CD4-positive, alpha-beta T cell (primary cell): ENCODE measurements around the gene IDS. TPM values are rescaled to one million over a fixed set of nuclear protein-coding genes. Genes with fewer than 3 reads are reported as not detected.
"Not testable (repeated sequence)": the region's sequence is repeated elsewhere in the genome, so short reads cannot be mapped to it uniquely, and the experiment has no call there.

Source experiments
- ATAC-seq: fragments of 200-7000 bp; cut with Tn5 transposase; one replicate; pipeline ENCODE4 v1.10.0; 2022; ENCODE audit warnings: mild to moderate bottlenecking; ENCODE audit not compliant: poor library complexity
- CTCF ChIA-PET: fragments of 350-600 bp; sonication (Branson Sonifier 250); formaldehyde crosslinking; loops from one replicate; lab custom pipeline; 2021; ENCODE audit warnings: antibody characterized with exemption, inconsistent platforms; lab: Charles Lee
- POLR2A ChIA-PET: fragments of 350-600 bp; sonication (Branson Sonifier 250); formaldehyde crosslinking; loops from one replicate; lab custom pipeline; 2021; ENCODE audit warnings: antibody characterized with exemption, inconsistent platforms; lab: Charles Lee
- DNase-seq, 14 experiments: peaks; one replicate each; pipeline ENCODE4 v3.0.0-alpha.2; 2013 to 2020; ENCODE audit warnings: mixed read lengths in 2 of 14
- H3K27ac ChIP-seq, 2 donors: one replicate each; pipeline versions ENCODE4 v1.5.1 to v1.7.0; 2013; ENCODE audit warnings: low read length in 2 of 2, low read depth in 1 of 2, mild to moderate bottlenecking in 1 of 2
- H3K27me3 ChIP-seq, 2 experiments: 1 replicate in 1 of 2; 2 replicates in 1 of 2; pipeline versions ENCODE4 v1.6.1 to v1.7.0; 2013; ENCODE audit warnings: low read length in 2 of 2, control low read depth in 1 of 2, mild to moderate bottlenecking in 1 of 2, moderate library complexity in 1 of 2; ENCODE audit not compliant: insufficient read depth in 2 of 2, control insufficient read depth in 1 of 2
- H3K36me3 ChIP-seq: one replicate; pipeline ENCODE4 v1.6.1; 2013; ENCODE audit warnings: low read length, control low read depth; ENCODE audit not compliant: insufficient read depth
- H3K4me1 ChIP-seq: one replicate; pipeline ENCODE4 v1.6.1; 2013; ENCODE audit warnings: low read length, control low read depth; ENCODE audit not compliant: insufficient read depth
- H3K4me3 ChIP-seq: one replicate; pipeline ENCODE4 v1.5.1; 2013; ENCODE audit warnings: mild to moderate bottlenecking, low read length, moderate library complexity
- H3K9me3 ChIP-seq, 2 experiments: 1 replicate in 1 of 2; 2 replicates in 1 of 2; pipeline versions ENCODE4 v1.6.1 to v1.7.0; 2013; ENCODE audit warnings: low read length in 2 of 2, mild to moderate bottlenecking in 2 of 2, control low read depth in 1 of 2, moderate library complexity in 1 of 2; ENCODE audit not compliant: control insufficient read depth in 1 of 2, insufficient read depth in 1 of 2
- H3K27ac Mint-ChIP-seq: one replicate; pipeline ENCODE4 v1.8.0; 2020; ENCODE audit warnings: mixed read lengths
- H3K27me3 Mint-ChIP-seq: one replicate; pipeline ENCODE4 v1.8.0; 2021; ENCODE audit warnings: mixed read lengths
- H3K36me3 Mint-ChIP-seq: one replicate; pipeline ENCODE4 v1.8.0; 2021; ENCODE audit warnings: low read depth, mixed read lengths
- H3K4me1 Mint-ChIP-seq: one replicate; pipeline ENCODE4 v1.8.0; 2021; ENCODE audit warnings: low read depth, mixed read lengths
- H3K4me3 Mint-ChIP-seq: one replicate; pipeline ENCODE4 v1.8.0; 2020; ENCODE audit warnings: mild to moderate bottlenecking, mixed read lengths
- H3K9me3 Mint-ChIP-seq: one replicate; pipeline ENCODE4 v1.8.0; 2020; ENCODE audit warnings: mixed read lengths
- intact Hi-C, 2 experiments: fragments of 100-400 bp; cut with DNase I in 1 of 2; cut with micrococcal nuclease in 1 of 2; formaldehyde crosslinking; loops; one replicate each; pipeline versions ENCODE4 v1.15.1 to v1.9.0; 2023 to 2025; cut with DNase I, micrococcal nuclease
- total RNA-seq, 174 experiments: library from RNA in 2 of 174; stranded (reverse) in 2 of 174; gene quantifications; one replicate each; pipeline ENCODE4 v1.2.3 and lab custom pipeline; 2021 to 2026
- TF ChIP-seq, protein P1 (sequence below): fragments of 200-600 bp; IDR thresholded peaks from one replicate; pipeline ENCODE4 v1.8.0; 2022; ENCODE audit warnings: antibody characterized with exemption, mild to moderate bottlenecking

IDS gene
- total RNA-seq, 2 experiments from 2014 or later, result 256 to 260 TPM

DNA sequence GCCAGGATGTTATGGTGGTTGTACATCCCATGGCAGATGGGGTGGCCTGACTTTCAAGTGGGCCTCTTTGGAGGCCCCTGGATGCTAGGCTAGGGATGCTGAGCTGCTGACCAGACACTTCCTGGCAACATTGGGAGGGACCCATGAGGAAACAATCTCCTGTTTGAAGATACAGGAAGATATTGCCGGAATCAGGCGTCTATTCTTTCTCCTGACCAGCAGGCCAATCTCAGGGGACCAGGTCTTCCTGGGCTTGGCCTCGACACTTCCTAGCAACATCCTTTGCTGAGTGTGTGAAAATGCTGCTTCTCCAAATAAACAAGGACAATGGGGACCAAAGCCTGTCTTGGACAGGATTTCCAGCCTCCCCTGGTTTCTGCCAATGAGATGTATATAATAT is 42.7 kb upstream of the IDS start:
- H3K27ac ChIP-seq, H3K9me3 Mint-ChIP-seq, H3K4me3 ChIP-seq, H3K4me3 Mint-ChIP-seq, H3K4me1 Mint-ChIP-seq, ATAC-seq, H3K27me3 Mint-ChIP-seq, DNase-seq, H3K27ac Mint-ChIP-seq, POLR2A ChIA-PET, H3K36me3 Mint-ChIP-seq, H3K4me1 ChIP-seq, H3K36me3 ChIP-seq, H3K27me3 ChIP-seq, intact Hi-C loops, CTCF ChIA-PET, H3K9me3 ChIP-seq: not testable (repeated sequence)

DNA sequence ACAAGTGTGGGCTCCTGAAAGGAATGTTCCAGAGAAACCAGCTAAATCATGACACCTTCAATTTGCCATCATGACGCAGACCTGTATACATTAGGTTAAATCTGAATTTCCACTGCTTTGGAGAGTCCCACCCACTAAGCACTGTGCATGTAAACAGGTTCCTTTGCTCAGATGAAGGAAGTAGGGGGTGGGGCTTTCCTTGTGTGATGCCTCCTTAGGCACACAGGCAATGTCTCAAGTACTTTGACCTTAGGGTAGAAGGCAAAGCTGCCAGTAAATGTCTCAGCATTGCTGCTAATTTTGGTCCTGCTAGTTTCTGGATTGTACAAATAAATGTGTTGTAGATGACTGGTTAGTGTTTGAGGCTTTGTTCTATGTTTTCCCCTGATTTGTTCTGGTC is 41.9 kb upstream of the IDS start:
- H3K36me3 Mint-ChIP-seq, H3K9me3 ChIP-seq, H3K27me3 Mint-ChIP-seq, H3K27ac Mint-ChIP-seq, ATAC-seq, DNase-seq, H3K9me3 Mint-ChIP-seq, H3K4me1 Mint-ChIP-seq, CTCF ChIA-PET, H3K4me3 Mint-ChIP-seq, H3K36me3 ChIP-seq, POLR2A ChIA-PET, H3K4me3 ChIP-seq, H3K27me3 ChIP-seq, intact Hi-C loops, H3K4me1 ChIP-seq, H3K27ac ChIP-seq: not testable (repeated sequence)

DNA sequence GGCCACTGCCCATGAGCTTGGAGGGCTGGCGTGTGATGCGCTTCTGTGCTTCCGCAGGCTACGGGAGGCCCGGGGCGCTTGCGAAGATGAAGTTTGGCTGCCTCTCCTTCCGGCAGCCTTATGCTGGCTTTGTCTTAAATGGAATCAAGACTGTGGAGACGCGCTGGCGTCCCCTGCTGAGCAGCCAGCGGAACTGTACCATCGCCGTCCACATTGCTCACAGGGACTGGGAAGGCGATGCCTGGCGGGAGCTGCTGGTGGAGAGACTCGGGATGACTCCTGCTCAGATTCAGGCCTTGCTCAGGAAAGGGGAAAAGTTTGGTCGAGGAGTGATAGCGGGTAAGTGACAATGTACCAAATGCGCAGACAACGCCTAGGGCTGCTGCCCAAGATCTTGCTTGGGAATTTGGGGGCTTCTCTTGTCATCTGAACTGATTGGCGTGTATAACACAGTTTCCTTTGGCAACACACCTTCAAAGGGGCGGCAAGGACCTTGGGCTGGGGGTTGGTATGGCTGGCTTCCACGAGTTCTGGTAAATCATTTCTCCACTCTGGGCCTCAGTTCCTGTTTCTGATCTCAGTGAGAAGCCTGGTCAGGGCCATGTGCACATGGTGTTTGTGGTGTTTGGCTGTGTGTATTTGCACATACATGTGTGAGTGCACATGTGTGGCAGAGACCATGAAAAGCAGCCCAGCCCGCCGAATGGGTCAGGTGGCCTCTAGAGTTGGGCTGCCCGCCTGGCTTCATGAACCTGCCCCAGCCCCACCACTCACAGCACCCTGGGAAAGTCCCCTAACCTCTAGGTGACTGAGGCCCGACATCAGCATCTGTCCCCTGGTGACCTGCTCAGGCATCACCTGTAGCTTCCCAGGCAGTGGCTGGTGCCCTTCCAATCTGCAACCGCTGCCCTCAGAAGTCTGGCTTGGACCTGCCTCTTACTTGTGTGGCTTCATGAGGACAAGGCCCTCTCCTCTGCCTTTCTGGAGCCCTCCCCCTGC is 40.7 kb upstream of the IDS start:
- H3K27me3 ChIP-seq, H3K4me3 ChIP-seq, CTCF ChIA-PET, intact Hi-C loops, H3K27ac ChIP-seq, H3K27me3 Mint-ChIP-seq, H3K9me3 ChIP-seq, H3K36me3 ChIP-seq, H3K36me3 Mint-ChIP-seq, H3K4me3 Mint-ChIP-seq, H3K27ac Mint-ChIP-seq, POLR2A ChIA-PET, ATAC-seq, H3K9me3 Mint-ChIP-seq, H3K4me1 Mint-ChIP-seq: not testable (repeated sequence)
- peaks cover 12% of the 10 kb centered on the region for H3K4me1 ChIP-seq
- DNase-seq, result peak in 3 of 14 experiments; percentile 14 to 42 (median 29)

DNA sequence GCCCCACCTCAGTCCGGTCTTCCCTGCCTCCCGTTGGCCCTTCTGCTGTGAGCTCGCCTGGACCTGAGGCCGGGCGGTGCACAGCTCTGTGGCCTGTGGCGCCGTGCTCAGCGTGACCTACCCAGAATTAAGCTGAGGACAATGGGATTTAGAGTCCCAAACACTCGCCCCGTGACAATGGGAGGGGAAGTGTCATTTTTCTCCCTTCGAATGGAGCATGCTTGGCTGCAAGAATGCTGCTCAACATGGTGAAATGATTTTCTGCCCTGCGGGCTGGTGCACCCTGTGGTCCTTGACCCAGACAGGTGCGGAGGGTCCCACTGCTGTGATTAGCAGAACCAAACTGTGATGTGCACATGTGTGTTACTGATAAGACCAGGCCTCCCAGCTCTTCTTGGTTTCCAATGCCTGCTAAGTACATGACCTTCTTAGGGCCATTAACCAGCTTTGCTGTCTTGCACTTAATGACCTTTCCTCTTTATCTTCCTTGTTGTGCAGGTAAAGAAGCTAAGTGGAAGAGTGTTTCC is 36.5 kb upstream of the IDS start:
- CTCF ChIA-PET, result interaction anchor here (3.5 kb wide), 1 partner anchor 29 kb away, joined by 22 read pairs; no protein-coding TSS in a partner anchor
- ATAC-seq (no peak), DNase-seq (no peak)
- Mint-ChIP-seq H3K9me3 (no peaks in the 10 kb centered on the region), H3K4me3 (peak overlapping the region; percentile 96), H3K27ac (peak overlapping the region; percentile 96), H3K36me3 (peaks cover 19% of the 10 kb centered on the region), H3K4me1 (peaks cover 8% of the 10 kb centered on the region), H3K27me3 (no peaks in the 10 kb centered on the region)
- intact Hi-C loops, result no loop called here
- Histone ChIP-seq H3K4me1 (peaks cover 16% of the 10 kb centered on the region), H3K27me3 (no peaks in the 10 kb centered on the region), H3K36me3 (peaks cover 2% of the 10 kb centered on the region), H3K27ac (peak overlapping the region; percentile 92 to 99), H3K4me3 (peak overlapping the region; percentile 87), H3K9me3 (no peaks in the 10 kb centered on the region)
- POLR2A ChIA-PET, result interaction anchor here (2.8 kb wide), 1 partner anchor 20 kb away, joined by 21 read pairs; no protein-coding TSS in a partner anchor
- TF ChIP-seq, protein P1, sequence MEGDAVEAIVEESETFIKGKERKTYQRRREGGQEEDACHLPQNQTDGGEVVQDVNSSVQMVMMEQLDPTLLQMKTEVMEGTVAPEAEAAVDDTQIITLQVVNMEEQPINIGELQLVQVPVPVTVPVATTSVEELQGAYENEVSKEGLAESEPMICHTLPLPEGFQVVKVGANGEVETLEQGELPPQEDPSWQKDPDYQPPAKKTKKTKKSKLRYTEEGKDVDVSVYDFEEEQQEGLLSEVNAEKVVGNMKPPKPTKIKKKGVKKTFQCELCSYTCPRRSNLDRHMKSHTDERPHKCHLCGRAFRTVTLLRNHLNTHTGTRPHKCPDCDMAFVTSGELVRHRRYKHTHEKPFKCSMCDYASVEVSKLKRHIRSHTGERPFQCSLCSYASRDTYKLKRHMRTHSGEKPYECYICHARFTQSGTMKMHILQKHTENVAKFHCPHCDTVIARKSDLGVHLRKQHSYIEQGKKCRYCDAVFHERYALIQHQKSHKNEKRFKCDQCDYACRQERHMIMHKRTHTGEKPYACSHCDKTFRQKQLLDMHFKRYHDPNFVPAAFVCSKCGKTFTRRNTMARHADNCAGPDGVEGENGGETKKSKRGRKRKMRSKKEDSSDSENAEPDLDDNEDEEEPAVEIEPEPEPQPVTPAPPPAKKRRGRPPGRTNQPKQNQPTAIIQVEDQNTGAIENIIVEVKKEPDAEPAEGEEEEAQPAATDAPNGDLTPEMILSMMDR, result no peak
